Effector CD8-positive, alpha-beta T cell (primary cell): ENCODE data around the gene KARS1.

Experiments
- DNase-seq: peaks from one replicate; lab custom pipeline; 2025; lab: John Stamatoyannopoulos, UW

KARS1 gene

GRCh38 chr16:75579281-75579834 is 68.1 kb downstream of the KARS1 start:
- DNase-seq: no peak

DNA sequence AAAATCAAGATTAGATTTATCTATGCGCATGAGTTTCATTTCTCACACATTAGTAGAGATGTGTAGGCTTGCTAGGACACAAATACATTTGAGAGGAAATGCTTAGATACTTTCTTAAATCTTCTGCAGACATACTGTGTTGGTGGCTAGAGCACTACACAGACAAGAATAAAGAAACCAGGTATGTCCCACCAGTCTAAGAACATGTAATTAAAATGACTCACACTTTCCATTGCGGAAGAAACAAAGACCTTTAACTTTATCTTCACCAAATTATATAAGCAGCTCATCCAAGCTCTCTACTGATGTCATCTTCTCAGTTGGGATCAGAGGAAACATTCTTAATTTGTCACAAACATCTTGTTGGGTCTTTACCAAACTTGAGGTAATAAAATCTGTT is 68.7 kb downstream of the KARS1 start:
- no peak for DNase-seq

- DNase-seq: no peak
Observed at GRCh38 chr16:75578212-75578611, 69.3 kb downstream of the KARS1 start.
